Measurements from ENCODE around the gene ERCC6L.
"Not testable (repeated sequence)": the region's sequence is repeated elsewhere in the genome, so short reads cannot be mapped to it uniquely, and the experiment has no call there.

ERCC6L gene

DNA sequence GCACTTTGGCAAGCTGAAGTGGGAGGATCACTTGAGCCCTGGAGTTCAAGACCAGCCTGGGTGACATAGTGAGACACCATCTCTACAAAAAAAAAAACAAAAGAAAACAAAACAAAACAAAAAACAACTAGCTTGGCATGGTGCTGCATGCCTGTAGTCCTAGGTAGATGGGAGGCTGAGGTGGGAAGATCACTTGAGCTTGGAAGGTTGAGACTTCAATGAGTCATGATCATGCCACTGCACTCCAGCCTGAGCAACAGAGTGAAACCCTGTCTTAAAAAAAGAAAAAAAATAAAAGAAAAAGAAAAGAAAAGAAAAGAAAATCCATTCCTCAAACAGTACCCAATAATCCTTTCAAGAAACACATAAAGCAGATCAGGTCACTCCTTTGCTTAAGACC, 14.9 kb upstream of the ERCC6L start:
- no peak for DNase-seq (ENCODE audit: low spot score)

DNA sequence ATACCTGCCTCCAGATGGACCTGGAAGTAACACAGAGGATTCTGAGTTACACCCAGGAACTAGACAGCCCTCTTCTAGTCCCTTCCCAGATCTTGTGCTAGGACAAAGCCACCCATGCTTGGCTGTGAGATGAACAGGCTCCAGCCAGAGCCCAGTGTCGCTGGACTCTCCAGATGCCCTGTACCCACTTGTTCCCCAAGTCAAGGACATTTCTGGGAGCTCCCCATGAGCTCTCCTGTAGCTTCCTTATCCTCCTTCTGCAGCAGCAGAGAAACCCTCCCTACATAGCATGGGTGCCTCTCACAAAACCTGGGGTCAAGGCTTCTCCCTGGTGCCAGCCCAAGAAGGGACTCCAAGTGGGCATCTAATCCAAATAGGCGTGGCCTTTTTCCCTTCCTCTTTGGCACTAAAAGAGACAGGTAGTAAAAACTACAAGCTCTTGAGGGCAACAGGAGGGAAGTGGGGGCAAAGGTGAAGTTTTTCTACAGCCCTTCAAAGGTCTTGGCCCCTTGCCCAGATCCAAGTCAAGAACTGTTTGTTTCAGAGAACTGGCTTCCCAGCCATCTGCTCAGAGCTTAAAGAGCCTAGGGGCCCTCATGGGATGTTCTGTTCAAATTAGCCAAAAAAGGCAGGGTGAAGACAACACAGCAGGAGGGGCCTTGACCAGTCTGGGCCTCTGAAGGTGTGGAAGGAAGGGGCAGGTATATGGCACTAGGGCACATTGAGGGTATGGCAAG, 8.5 kb upstream of the ERCC6L start:
- no peak for DNase-seq (ENCODE audit: low spot score)

DNA sequence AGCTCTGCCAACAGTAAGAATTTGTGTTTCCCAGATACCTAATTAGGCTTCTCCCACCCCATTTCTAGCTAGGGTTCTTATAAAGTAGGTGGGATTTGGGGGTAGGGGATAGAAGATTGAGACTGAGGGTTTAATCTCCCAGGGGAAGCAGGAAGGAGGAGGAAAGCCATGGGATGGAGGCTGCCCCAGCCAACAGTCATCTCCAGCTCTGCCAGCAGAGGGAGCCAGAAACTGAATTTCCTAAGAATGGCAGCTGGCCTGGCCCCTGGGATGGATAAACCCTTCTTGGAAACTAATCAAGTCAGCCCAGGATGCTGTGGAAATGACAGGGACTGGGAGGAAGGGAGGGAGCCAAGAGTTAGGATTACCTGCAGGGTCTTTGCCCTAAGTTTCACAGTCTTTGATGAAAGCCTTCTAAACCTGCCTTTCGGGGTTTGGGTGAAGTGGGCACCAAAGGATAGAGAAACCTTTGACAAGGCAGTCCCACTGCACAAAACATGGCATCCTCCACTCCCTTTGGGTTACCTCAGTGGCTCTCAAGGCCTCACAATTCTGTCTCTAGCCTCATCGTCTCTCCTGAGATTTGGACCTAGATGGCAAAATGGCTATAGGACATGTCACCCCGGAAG, 6.7 kb upstream of the ERCC6L start:
- DNase-seq (ENCODE audit: low spot score): peak; percentile 31

DNA sequence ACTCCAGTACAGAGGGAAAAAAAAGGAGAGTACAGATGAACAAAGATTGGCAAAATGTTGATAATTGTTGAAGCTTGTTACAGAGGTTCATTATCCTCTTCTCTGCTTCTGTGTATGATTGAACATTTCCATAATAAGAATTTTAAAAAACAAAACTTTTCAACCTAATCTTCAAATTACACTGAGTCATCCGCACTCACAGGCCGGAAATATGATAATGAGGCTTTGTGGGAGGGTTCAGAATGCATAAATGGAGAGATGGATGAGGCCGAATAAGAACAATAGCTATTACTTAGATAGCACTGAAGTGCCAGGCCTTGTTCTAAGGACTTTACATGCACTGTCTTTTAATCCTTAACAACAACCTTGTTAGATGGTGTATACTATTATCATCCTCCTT, 4.6 kb upstream of the ERCC6L start:
- DNase-seq (ENCODE audit: low spot score): no peak

DNA sequence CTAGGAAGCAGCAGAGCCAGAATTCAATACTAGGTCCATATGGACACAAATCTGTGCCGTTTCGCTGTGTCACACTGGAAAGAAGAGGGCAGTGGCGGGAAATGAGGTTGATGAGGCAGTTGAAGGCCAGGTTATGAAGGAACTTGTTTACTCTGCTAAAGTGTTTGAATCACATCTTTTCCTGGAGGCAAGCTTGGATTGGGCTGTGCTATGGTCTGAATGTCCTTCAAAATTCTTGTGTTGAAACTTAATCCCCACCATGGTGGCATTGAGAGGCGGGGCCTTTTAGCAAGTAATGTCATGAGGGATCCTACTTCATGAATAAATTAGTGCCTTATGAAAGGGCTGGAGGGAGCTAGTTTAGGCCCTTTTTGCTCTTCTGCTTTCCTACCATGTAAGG, 2.1 kb upstream of the ERCC6L start:
- DNase-seq (ENCODE audit: low spot score): no peak

DNA sequence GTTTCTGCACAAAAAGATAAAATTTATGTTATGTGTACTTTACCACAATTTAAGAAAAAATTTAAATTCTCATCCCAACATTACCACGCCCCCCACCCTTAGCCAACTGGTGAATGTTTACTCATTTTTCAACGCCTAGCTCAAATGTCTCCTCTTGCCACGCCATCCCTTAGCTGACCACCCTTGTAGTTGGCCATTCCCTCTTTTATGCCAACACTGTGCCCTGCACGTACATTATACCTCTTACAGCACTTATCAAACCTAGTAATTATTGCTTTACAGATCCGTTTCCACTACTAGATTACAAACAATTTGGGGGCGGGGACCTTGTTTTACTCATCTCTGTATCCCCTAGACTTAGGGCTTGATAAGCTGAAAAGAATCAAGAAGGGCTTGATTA, 644 bp downstream of the ERCC6L start:
- no peak for DNase-seq (ENCODE audit: low spot score)

DNA sequence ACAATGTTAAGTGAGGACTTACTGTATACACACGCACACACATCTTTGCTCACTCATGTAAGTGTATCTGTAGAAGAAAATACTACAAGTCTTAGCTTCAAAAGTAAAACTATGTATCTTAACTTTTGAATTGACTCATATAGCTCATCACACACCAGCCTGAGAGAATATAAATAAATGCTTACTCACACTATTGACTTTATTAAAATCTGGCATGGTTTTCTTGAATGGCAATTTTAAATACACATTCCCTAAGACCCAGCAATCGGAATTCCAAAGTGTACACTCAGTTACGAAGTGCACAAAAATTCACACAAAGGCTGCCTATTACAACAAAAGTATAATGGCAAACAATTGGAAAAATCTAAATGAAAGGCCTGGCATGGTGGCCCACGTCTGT, 2.0 kb downstream of the ERCC6L start:
- no peak for DNase-seq (ENCODE audit: low spot score)

DNA sequence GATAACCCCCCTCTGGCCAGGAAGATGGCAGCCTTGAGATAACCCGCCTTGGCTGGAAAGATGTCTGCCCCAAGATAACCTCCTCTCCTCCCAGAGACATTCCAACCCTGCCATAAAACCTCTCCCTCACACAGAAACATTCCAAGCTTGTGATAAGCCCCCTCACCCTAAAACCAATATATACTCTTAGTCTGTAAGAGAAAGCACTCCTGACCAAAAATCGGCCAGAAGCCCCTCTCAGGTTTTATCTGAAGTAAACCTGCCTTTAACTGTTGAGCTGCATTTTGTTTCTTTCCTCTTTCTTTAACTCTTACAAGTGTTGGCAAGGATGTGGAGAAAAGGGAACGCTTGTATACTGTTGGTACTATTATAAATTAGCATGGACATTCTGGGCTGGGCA, 8.5 kb downstream of the ERCC6L start:
- no peak for DNase-seq (ENCODE audit: low spot score)

DNA sequence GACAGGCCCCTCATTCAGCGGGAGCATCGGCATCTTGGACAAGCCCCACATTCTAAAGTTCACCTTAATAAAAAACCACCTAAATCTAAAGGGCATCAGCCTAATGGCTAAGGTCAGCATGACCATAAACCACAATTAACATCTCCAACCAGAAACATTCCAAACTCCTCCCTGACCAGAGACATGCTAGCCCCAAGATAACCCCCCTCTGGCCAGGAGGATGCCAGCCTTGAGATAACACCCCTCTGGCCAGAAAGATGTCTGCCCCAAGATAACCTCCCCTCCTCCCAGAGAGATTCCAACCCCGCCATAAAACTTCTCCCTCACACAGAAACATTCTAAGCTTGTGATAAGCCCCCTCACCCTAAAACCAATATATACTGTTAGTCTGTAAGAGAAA, 18.5 kb downstream of the ERCC6L start:
- DNase-seq (ENCODE audit: low spot score): not testable (repeated sequence)

DNA sequence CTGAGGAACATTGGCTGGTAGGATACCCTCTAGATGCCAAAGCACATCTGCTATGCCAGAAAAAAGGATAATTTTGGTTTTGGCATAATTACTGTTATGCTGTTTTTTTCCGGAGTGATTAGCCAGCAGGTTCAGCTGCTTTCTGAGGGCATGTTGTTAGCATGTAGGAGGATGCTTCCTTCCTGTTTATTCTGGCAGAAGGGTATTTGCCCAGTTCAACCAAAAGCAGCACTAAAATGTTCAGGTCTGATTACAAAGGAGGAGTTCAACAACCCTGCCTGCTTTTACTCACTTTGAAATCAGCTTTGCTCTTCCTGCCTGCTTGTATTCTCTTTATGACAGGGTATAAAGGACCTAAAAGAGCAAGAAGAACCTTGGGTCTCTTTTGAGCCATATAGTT, 21.9 kb downstream of the ERCC6L start:
- DNase-seq (ENCODE audit: low spot score): no peak

DNA sequence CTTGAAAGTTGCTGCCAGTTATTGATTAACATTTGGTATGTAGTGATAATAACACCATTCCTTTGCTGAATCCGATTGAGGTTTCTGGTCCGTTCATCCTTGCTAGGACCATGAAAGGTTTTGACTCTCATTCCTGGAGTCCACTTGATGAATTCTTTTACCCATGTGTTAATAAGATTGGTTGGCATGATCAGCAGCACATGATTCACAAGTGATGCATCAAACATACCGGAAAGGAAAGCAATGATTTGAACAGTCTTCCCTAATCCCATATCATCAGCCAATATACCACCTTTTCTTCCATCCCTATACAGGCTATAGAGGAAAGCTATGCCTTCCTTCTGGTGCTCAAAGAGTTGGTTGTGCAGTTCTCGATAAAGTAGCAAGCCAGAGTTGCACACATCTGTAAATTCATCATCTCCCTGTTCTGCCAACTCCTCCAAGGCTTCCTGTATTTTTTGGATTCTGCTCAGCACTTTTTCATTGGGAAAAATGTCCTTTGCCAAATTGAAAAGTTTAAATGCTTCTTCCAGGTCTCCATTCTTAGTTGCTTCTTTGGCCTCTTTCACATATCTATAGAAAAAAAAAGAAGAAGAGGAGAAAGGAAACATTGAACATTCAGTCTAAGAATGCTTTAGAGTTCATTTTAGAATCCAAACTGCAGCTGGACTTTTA, 30.6 kb downstream of the ERCC6L start:
- no peak for DNase-seq (ENCODE audit: low spot score)

DNA sequence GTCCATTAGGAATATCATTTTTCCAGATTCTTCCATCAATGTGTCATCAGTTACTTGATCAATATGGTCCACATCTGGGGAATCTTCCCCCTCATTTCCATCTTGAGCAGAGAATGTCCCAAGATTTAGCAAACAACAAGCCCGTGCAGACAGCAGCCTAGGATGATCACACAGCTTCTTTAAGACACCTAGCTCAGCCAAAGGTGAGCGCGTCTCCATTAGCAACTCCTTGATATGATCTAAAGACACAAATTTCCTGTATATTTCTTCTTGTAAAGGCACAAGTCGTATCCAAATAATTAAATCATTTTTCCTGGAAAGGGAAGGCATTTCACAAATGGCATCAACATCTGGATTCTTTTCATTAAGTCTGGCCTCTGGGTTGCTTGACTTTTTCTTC, 31.5 kb downstream of the ERCC6L start:
- DNase-seq (ENCODE audit: low spot score): no peak

DNA sequence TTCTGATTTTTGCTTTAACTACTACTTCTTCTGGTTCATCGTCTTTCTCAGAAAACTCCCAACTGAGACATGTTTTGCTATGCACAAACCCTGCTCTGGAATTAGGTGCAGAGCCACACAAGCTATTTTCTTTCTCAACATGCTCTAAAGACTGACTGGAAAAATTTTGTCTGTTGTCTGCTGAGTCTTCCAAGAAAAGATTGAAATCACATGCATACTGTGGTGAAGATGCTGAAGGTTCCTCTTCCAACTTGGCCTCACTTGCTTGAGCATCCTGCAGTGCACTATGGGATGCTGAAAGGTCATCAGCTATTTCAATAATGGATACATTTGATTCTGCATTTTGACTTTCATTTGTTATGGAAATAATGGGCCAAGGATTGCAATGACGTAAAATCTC, 33.1 kb downstream of the ERCC6L start:
- no peak for DNase-seq (ENCODE audit: low spot score)

DNA sequence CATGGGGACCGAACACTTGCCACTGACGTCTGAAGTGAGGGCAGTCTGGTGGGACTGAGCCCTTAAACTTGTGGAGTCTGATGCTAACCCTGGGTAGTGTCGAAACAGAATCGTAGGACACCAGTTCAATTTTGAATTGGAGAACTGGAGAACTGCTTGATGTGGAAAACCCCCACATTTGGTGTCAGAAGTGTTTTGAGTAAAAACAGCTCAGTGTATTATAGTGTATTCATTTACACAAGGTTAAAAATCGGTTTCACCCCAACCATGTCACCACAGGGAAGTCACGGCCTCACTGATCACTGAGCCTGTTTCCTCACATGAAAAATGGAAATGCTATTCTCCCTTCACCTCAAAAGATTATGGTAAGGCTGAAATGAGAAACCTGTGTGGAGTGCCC, 35.4 kb downstream of the ERCC6L start:
- DNase-seq (ENCODE audit: low spot score): no peak

DNA sequence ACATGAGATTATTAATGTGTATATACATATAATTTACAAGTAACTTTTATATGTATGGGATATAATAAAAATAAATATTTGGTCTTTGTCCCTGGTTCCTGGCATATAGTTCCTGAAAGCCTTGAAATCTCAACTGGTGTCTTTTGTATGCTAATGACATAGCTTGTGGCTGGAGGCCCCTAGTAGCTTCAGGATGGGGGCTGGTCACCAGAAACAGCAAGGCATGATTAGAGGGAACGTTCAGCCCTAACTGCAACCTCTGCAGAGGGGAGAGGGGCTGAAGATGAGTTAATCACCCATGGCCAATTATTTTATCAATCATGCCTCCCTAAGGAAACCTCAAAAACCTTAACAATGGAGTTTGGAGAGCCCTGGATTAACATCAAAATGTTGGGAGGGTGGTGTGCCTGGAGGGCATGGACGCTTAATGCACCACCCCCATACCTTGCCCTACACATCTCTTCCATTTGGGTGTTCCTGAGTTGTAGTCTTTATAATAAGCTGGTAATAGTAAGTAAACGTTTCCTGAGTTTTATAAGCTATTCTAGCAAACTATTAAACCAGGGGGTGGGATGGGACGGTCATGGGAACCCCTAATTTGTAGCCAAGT, 35.9 kb downstream of the ERCC6L start:
- DNase-seq (ENCODE audit: low spot score): no peak

DNA sequence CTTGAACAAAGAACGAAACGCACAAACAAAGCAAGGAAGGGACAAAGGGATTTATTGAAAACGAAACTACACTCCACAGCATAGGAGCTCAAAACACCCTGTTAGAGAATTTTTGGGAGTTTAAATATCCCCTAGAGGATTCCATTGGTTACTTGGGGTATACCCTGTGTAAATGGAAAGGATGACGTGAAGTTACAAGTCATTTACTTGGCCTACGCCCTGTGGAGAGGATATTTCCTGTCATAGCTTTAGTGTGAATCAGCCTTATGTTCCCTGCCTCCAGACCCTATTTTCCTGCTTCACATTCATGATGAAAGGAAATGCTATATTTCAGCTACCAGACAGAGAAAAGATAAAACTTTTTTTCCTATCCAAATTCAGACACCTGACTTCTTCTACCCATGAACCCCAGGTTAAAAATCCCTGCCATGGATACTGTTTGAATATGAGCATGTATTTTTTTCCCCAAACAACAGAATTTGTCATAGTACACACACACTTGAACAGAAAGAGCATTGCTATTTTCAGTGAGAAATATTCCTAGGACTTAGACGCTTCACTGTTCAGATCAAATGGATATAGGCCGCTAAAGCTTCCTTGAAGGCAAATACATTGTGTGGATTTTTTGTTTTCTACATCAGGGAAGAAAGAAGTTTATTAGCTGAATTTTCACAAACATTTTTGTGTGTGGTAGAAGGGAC, 36.8 kb downstream of the ERCC6L start:
- DNase-seq (ENCODE audit: low spot score): no peak

DNA sequence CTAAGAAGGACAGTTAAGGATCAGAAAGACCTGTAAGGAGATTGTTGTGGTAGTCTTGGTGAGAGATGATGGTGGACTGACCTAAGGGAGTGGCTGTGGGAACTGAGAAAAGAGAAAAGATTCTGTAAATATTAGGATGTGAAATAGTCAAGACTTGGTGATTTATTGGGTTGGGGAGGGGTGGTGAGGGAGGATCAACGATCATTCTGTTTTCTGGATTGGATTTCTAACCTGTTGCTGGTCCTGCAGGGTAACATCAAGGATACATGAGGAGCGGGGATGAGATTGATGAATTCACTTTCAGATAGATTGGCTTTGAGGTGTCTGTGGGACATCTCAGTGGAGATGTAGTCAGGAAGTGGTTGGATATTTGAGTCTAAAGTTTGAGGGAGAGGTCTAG, 55.9 kb downstream of the ERCC6L start:
- no peak for DNase-seq (ENCODE audit: low spot score)

DNA sequence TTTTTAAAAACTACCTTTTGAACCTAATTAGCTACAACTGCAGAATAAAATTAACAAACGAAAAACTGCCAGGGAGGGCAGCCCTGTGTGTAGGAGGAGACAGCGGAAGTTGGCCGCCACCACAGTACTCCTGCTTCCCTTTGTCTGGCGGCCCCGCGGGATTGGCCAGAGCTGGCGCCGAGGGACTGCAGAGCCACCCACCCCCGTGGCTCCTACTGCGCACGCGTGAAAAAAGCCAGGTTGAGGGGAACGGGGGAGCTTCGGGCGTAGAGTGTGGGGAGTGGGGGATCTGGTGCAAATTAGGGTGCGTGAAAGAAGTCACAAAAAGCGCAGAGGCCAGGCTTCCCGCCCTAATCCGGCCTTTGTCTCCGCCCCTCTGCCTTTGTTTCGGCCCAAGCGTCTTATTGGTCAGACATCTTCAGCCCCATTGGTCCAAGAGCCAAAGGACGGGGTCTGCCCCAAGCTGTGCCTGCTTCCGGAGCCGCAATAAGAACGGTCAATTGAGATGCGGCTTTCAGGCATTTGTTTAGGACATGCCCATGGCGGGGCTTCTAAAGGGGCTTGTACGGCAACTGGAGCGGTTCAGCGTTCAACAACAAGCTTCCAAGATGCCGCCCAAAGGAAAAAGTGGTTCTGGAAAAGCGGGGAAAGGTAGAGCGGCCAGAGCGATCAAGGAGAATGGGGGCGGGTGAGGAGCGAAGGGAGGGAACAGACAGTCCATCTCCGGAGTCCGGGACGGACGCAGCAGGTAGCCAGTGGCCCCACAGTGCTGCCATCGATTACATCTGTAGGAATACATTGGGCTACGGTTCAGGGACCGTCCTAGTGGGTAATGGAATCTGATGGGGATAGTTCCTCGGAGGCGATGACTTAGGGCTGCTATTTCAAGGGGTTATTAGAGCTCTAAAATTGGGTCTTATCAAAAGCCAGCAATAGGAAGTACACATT, 57.4 kb downstream of the ERCC6L start, which contains the start of gene PIN4:
Gene PIN4 (plus strand): TSS at position 580 of the 948 bp plus-strand sequence. CDS start 29 bp downstream, at position 609.
- DNase-seq (ENCODE audit: low spot score): peak; percentile 96

DNA sequence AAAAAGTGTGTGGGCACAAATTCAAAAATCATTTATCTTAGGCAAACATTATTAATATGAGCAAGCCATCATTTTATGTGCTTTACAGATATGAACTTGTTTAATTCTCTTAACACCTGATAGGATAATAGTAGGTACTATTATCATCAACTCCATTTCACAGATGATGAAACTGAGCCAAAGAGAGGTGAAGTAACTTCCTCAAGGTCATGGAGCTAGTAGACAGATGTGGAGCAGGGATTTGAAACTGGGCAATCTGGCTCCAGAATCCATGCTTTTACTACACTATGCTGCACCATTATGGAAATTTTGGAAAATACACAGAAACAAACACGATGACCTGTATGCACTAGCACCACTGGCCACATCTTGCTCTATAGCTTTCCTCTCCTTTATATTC, 58.3 kb downstream of the ERCC6L start:
- DNase-seq (ENCODE audit: low spot score): no peak

DNA sequence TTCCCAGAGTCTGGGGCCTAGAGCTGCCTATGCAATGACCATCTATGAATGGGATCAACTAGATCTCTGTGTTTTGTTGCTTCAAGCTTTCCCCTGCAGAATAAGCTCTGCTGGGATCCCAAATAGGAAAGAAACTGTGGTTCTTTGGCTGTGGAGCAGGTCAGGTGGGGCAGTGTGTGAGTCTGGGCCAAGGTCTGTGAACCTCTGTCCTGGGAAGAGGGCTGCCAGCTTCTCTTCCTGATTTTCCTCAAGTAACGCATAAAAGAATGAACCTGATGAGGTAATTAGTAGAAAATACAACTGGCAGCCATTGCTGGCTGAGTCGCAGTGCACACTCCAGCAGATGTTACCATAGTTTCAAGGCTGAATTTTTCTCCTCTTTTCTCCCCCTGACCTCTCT, 61.8 kb downstream of the ERCC6L start:
- peak; percentile 36 for DNase-seq (ENCODE audit: low spot score)

DNA sequence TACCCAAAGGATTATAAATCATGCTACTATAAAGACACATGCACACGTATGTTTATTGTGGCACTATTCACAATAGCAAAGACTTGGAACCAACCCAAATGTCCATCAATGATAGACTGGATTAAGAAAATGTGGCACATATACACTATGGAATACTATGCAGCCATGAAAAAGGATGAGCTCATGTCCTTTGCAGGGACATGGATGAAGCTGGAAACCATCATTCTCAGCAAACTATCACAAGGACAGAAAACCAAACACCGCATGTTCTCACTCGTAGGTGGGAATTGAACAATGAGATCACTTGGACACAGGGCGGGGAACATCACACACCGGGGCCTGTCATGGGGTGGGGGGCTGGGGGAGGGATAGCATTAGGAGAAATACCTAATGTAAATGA, 62.5 kb downstream of the ERCC6L start:
- DNase-seq (ENCODE audit: low spot score): not testable (repeated sequence)

All from Ammon's horn (tissue), 1 donor.